ENCODE data around the gene SPECC1. TPM values are rescaled to one million over a fixed set of nuclear protein-coding genes. Genes with fewer than 3 reads are reported as not detected.
"Not testable (repeated sequence)": the region's sequence is repeated elsewhere in the genome, so short reads cannot be mapped to it uniquely, and the experiment has no call there.

Gene SPECC1
- total RNA-seq, 1 donor from 2014 or later = 91.9 TPM

DNA sequence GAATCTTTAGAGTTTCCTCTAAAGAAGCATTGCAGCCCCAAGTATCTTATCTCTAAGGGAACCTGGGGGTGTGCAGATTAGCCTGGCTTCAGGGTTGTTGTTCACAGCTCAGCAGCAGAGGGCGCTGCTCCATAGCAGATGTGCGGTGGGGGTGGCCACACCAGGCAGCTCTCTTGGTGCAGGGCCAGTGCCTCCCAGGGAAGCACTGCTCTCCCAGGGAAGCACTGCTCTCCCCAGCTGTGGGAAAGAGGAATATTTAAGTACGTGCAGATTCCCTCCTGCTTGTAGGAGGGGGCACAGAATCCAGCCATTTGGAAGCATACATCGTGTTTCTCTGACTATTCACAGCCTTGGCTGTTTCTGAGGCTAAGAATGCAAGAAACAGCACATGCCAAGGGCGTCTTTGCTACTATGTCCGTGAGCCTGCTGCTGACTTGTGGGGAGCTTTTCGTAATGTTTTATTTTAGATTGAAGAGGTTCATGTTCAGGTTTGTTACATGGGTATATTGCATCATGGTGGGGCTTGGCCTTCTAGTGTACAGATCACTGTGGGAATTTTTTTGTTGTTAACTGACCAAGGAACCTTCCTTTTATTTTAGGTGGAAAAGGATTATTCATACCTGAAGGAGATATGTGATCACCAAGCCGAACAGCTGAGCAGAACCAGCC lies 217.8 kb downstream of the SPECC1 start:
- no peak for DNase-seq (ENCODE audit: low spot score)
- TF ChIP-seq, protein P1, sequence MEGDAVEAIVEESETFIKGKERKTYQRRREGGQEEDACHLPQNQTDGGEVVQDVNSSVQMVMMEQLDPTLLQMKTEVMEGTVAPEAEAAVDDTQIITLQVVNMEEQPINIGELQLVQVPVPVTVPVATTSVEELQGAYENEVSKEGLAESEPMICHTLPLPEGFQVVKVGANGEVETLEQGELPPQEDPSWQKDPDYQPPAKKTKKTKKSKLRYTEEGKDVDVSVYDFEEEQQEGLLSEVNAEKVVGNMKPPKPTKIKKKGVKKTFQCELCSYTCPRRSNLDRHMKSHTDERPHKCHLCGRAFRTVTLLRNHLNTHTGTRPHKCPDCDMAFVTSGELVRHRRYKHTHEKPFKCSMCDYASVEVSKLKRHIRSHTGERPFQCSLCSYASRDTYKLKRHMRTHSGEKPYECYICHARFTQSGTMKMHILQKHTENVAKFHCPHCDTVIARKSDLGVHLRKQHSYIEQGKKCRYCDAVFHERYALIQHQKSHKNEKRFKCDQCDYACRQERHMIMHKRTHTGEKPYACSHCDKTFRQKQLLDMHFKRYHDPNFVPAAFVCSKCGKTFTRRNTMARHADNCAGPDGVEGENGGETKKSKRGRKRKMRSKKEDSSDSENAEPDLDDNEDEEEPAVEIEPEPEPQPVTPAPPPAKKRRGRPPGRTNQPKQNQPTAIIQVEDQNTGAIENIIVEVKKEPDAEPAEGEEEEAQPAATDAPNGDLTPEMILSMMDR (IDR thresholded peaks at IDR 0.05) = peak; percentile 98
- no peaks in the 10 kb centered on the region for H3K9me3 Mint-ChIP-seq (ENCODE audit: low read depth)
- H3K27me3 Mint-ChIP-seq (ENCODE audit: low read depth) = no peaks in the 10 kb centered on the region
- peak overlapping the region; percentile 28 for H3K4me3 Mint-ChIP-seq (ENCODE audit: unreplicated experiment)
- peak overlapping the region; percentile 88 for H3K27ac Mint-ChIP-seq (ENCODE audit: unreplicated experiment)
- H3K36me3 Mint-ChIP-seq (ENCODE audit: low read depth) = peaks cover 24% of the 10 kb centered on the region
- peaks cover 84% of the 10 kb centered on the region for H3K4me1 Mint-ChIP-seq (ENCODE audit: low read depth)

DNA sequence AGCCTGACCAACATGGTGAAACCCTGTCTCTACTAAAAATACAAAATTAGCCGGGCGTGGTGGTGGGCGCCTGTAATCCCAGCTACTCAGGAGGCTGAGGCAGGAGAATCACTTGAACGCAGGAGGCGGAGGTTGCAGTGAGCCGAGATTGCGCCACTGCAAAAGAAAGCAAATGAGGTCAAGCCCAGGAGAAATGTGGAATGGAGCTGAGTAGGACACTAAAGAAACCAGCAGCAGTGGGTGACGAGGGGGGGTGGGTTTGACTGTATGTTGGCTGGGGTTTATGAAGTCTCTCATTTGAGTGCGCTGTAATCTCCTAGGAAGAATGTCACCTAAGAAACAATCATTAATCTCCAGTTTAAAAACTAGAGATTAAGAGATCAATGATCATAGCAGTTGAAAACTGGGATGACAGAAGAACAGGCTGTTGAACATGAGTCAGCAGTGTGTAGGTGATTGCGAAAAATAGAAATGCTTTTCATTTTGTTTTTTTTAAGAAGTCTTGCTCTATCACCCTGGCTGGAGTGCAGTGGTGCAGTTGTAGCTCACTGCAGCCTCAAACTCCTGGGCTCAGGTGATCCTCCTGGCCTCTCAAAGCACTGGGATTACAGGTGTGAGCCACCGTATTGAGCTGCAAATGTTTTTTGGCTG lies 218.7 kb downstream of the SPECC1 start:
- H3K4me3 Mint-ChIP-seq (ENCODE audit: unreplicated experiment) = peak overlapping the region; percentile 53
- peaks cover 26% of the 10 kb centered on the region for H3K36me3 Mint-ChIP-seq (ENCODE audit: low read depth)
- H3K4me1 Mint-ChIP-seq (ENCODE audit: low read depth) = peaks cover 77% of the 10 kb centered on the region
- not testable (repeated sequence) for DNase-seq (ENCODE audit: low spot score); H3K9me3 Mint-ChIP-seq (ENCODE audit: low read depth); H3K27me3 Mint-ChIP-seq (ENCODE audit: low read depth)
- H3K27ac Mint-ChIP-seq (ENCODE audit: unreplicated experiment) = peak overlapping the region; percentile 88

DNA sequence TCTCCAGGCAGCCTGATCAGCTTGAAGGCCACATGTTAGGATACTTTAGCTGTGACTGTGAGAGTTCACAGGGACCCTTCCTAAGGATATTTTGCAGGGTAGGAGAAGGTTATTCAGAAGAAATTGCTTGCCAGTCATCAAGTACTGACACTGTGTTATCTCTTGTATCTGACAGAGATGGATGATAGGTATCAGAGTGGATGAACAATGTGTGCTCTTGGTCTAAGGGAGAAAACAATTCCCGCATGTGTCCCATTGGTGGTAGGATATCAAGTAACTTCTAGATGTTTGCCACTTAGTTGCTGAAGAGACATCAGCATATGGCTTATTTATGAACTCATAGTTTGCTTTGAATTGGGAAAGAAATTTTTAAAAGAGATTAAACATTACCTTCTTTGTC lies 219.3 kb downstream of the SPECC1 start:
- no peak for DNase-seq (ENCODE audit: low spot score)
- Mint-ChIP-seq H3K9me3 (ENCODE audit: low read depth) (no peaks in the 10 kb centered on the region), H3K4me1 (ENCODE audit: low read depth) (peaks cover 73% of the 10 kb centered on the region), H3K27me3 (ENCODE audit: low read depth) (no peaks in the 10 kb centered on the region), H3K4me3 (ENCODE audit: unreplicated experiment) (peak overlapping the region; percentile 53), H3K36me3 (ENCODE audit: low read depth) (peaks cover 28% of the 10 kb centered on the region), H3K27ac (ENCODE audit: unreplicated experiment) (peak overlapping the region; percentile 88)
- TF ChIP-seq, protein P1 (IDR thresholded peaks at IDR 0.05) = no peak

DNA sequence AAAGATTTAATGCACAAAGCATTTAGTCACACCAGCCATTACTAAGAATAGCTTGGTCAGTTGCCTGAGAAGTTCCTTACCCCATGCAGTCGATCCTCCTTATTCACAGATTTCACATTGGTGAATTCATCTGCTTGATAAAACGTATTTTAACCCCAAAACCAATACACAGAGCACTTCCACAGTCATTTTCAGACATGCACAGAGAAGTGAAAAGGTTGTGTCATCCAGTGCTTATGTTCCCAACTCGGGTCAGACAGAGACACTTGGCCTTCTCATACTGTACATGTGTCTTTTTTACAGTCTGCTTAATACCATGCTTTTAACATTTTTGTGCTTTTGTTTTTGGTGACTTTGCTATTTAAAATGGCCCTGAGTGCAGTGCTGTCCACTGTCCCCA lies 219.7 kb downstream of the SPECC1 start:
- no peak for DNase-seq (ENCODE audit: low spot score)
- no peaks in the 10 kb centered on the region for H3K9me3 Mint-ChIP-seq (ENCODE audit: low read depth)
- peaks cover 28% of the 10 kb centered on the region for H3K36me3 Mint-ChIP-seq (ENCODE audit: low read depth)
- TF ChIP-seq, protein P1 (IDR thresholded peaks at IDR 0.05) = no peak
- no peak overlapping the region for H3K4me3 Mint-ChIP-seq (ENCODE audit: unreplicated experiment)
- H3K27ac Mint-ChIP-seq (ENCODE audit: unreplicated experiment) = peak overlapping the region; percentile 88
- H3K27me3 Mint-ChIP-seq (ENCODE audit: low read depth) = no peaks in the 10 kb centered on the region
- H3K4me1 Mint-ChIP-seq (ENCODE audit: low read depth) = peaks cover 70% of the 10 kb centered on the region

DNA sequence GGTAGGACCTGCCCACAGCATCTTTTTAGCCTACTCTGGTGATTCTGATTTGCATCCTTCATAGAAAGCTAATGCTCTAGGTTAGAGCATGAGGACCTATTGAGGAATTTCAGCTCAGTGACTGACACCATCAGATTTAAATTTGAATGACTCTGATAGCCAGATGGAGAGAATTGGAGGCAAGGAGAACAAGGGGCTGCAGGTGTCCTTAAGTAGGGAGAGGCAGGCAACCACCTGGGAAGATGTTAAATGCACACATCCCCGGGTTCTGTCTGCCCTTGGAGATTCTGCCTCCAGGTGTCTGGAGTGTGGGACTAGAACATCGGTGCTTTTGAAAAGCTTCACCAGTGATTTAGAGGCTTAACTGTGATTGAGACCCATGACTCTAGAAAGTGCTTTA lies 221.8 kb downstream of the SPECC1 start:
- Mint-ChIP-seq H3K9me3 (ENCODE audit: low read depth) (no peaks in the 10 kb centered on the region), H3K27me3 (ENCODE audit: low read depth) (no peaks in the 10 kb centered on the region), H3K36me3 (ENCODE audit: low read depth) (peaks cover 40% of the 10 kb centered on the region), H3K27ac (ENCODE audit: unreplicated experiment) (no peak overlapping the region), H3K4me1 (ENCODE audit: low read depth) (peaks cover 49% of the 10 kb centered on the region), H3K4me3 (ENCODE audit: unreplicated experiment) (no peak overlapping the region)
- TF ChIP-seq, protein P1 (IDR thresholded peaks at IDR 0.05) = no peak
- no peak for DNase-seq (ENCODE audit: low spot score)
